GM21717 (cell line): Measurements from ENCODE around the gene EVA1C.
"Not testable (repeated sequence)": the region's sequence is repeated elsewhere in the genome, so short reads cannot be mapped to it uniquely, and the experiment has no call there.

ENCODE experiments used
- ATAC-seq: cut with Tn5 transposase; IDR thresholded peaks from one replicate; pipeline ENCODE4 v1.9.1; 2021; ENCODE audit warnings: mild to moderate bottlenecking, moderate library complexity; ENCODE audit not compliant: unreplicated experiment

EVA1C gene

GRCh38 chr21:32549886-32550285, 137.4 kb downstream of the EVA1C start:
- no peak for ATAC-seq

- ATAC-seq, result no peak
These were observed 142.5 kb downstream of the EVA1C start for GRCh38 chr21:32554832-32555638.

DNA sequence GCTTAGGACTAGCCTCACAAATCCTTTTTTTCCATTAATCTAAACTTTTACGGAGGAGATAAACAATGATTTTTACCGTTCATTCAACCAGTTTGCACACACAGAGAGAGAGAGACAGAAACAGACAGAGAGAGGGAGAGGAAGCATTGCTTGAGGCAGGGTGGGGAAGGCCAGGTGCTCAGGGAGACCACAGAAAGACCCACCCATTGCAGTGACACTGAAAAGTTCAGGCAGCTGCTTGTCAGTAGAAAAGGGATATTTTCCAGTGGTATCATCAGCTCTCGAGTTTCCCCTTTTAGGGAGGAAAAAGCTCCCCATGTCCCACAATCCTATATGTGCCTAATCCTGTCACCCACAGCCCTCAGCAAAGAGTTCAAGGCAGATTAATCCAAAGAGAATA, 145.6 kb downstream of the EVA1C start:
- no peak for ATAC-seq

GRCh38 chr21:32559006-32559610, 146.6 kb downstream of the EVA1C start:
- ATAC-seq, result no peak

GRCh38 chr21:32560896-32561295, 148.4 kb downstream of the EVA1C start:
- no peak for ATAC-seq

DNA sequence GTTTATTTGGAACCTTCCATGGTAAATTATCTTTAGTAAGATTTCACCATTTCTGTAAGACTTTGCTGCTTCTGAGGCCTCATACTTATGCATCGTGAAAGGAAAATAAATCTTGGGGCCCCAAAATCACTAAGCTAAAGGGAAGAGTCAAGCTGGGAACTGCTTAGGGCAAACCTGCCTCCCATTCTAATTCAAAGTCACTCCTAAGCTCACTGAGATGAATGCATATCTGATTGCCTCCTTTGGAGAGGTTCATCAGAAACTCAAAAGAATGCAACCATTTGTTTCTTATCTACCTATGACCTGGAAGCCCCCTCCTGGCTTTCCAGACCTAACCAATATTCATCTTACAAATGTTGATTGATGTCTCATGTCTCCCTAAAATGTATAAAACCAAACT, 149.0 kb downstream of the EVA1C start:
- ATAC-seq, result not testable (repeated sequence)

- no peak for ATAC-seq
These were observed 149.9 kb downstream of the EVA1C start for GRCh38 chr21:32562426-32562825.

GRCh38 chr21:32562915-32563314, 150.4 kb downstream of the EVA1C start:
- ATAC-seq, result no peak
